Measurements from ENCODE around the gene SLC35F3. TPM values are rescaled to one million over a fixed set of nuclear protein-coding genes. Genes with fewer than 3 reads are reported as not detected.
"Not testable (repeated sequence)": the region's sequence is repeated elsewhere in the genome, so short reads cannot be mapped to it uniquely, and the experiment has no call there.

The SLC35F3 gene
- total RNA-seq, 1 donor from 2014 or later, result not detected

GRCh38 chr1:234355782-234356510, 451.5 kb downstream of the SLC35F3 start:
- TF ChIP-seq CTCF (IDR thresholded peaks at IDR 0.05; ENCODE audit: borderline replicate concordance), result no peak
- no peaks in the 10 kb centered on the region for H3K36me3 ChIP-seq
- H3K4me1 ChIP-seq, result no peaks in the 10 kb centered on the region
- peak overlapping the region; percentile 58 for H3K4me3 ChIP-seq
- no peak for DNase-seq
- H3K27ac ChIP-seq (replicated peaks), result no peak overlapping the region
- intact Hi-C loops (cut with micrococcal nuclease), result no loop called here
- peaks cover 5% of the 10 kb centered on the region for H3K9me3 ChIP-seq (replicated peaks)
- peaks cover 61% of the 10 kb centered on the region for H3K27me3 ChIP-seq (ENCODE audit: low read depth)

GRCh38 chr1:234356615-234357269, 452.3 kb downstream of the SLC35F3 start:
- H3K36me3 ChIP-seq; H3K27ac ChIP-seq (replicated peaks); H3K9me3 ChIP-seq (replicated peaks); intact Hi-C loops (cut with micrococcal nuclease); H3K4me1 ChIP-seq: not testable (repeated sequence)
- Histone ChIP-seq H3K27me3 (ENCODE audit: low read depth) (peaks cover 54% of the 10 kb centered on the region), H3K4me3 (peak overlapping the region; percentile 58)
- DNase-seq, result peak; percentile 25

GRCh38 chr1:234357831-234358230, 453.4 kb downstream of the SLC35F3 start:
- intact Hi-C loops (cut with micrococcal nuclease), result no loop called here
- DNase-seq, result no peak

GRCh38 chr1:234361102-234361603, 456.7 kb downstream of the SLC35F3 start:
- Histone ChIP-seq H3K4me3 (no peak overlapping the region), H3K36me3 (no peaks in the 10 kb centered on the region), H3K27me3 (ENCODE audit: low read depth) (peaks cover 27% of the 10 kb centered on the region), H3K27ac (replicated peaks) (no peak overlapping the region), H3K4me1 (no peaks in the 10 kb centered on the region), H3K9me3 (replicated peaks) (no peaks in the 10 kb centered on the region)
- intact Hi-C loops (cut with micrococcal nuclease), result no loop called here
- TF ChIP-seq CTCF (IDR thresholded peaks at IDR 0.05; ENCODE audit: borderline replicate concordance), result no peak
- DNase-seq, result no peak

More at GRCh38 chr1:234357831-234358230, 453.4 kb downstream of the SLC35F3 start:
- no peak for TF ChIP-seq CTCF (IDR thresholded peaks at IDR 0.05; ENCODE audit: borderline replicate concordance)
- Histone ChIP-seq H3K27me3 (ENCODE audit: low read depth) (peaks cover 44% of the 10 kb centered on the region), H3K9me3 (replicated peaks) (peaks cover 5% of the 10 kb centered on the region), H3K36me3 (no peaks in the 10 kb centered on the region), H3K4me1 (no peaks in the 10 kb centered on the region), H3K4me3 (no peak overlapping the region), H3K27ac (replicated peaks) (no peak overlapping the region)

GRCh38 chr1:234362558-234362957, 458.1 kb downstream of the SLC35F3 start:
- Histone ChIP-seq H3K36me3 (no peaks in the 10 kb centered on the region), H3K4me1 (no peaks in the 10 kb centered on the region), H3K9me3 (replicated peaks) (no peaks in the 10 kb centered on the region), H3K4me3 (no peak overlapping the region), H3K27me3 (ENCODE audit: low read depth) (peaks cover 13% of the 10 kb centered on the region), H3K27ac (replicated peaks) (no peak overlapping the region)
- no peak for TF ChIP-seq CTCF (IDR thresholded peaks at IDR 0.05; ENCODE audit: borderline replicate concordance)
- DNase-seq, result no peak
- intact Hi-C loops (cut with micrococcal nuclease), result no loop called here
